HepG2 (cell line): ENCODE measurements around the gene GLIS2. TPM values are rescaled to one million over a fixed set of nuclear protein-coding genes. Genes with fewer than 3 reads are reported as not detected.
A peak's percentile ranks its signal among the peaks of the same experiment; 100 is the strongest.

Source experiments
- CCAR2 ChIP-seq: fragments of 200-400 bp; formaldehyde crosslinking; optimal IDR thresholded peaks from 2 replicates; pipeline ENCODE3; 2018; ENCODE audit warnings: low read depth, mild to moderate bottlenecking, low read length, moderate library complexity
- GZF1 ChIP-seq: sonication (generic); formaldehyde crosslinking; IDR thresholded peaks from 2 replicates; pipeline ENCODE4 v1.5.1; 2020; ENCODE audit warnings: mild to moderate bottlenecking, missing genetic modification reagents
- HNF4A ChIP-seq: sonication (generic); formaldehyde crosslinking; IDR thresholded peaks from 2 replicates; pipeline ENCODE4 v1.4.0; 2020; ENCODE audit warnings: missing genetic modification reagents
- NR2F2 ChIP-seq: IDR thresholded peaks from 2 replicates; pipeline ENCODE4 v1.6.1; 2012; ENCODE audit warnings: low read depth, inconsistent platforms, borderline replicate concordance
- RAD21 ChIP-seq: fragments of 450-650 bp; formaldehyde crosslinking; IDR thresholded peaks from 2 replicates; pipeline ENCODE4 v1.5.0; 2020; ENCODE audit warnings: mild to moderate bottlenecking
- STAT5B ChIP-seq: sonication (generic); formaldehyde crosslinking; IDR thresholded peaks from 2 replicates; pipeline ENCODE4 v1.4.0; 2020; ENCODE audit warnings: missing genetic modification reagents
- TGIF2 ChIP-seq: IDR thresholded peaks from 2 replicates; pipeline ENCODE4 v1.6.1; 2016; ENCODE audit warnings: control low read depth, missing compliant biosample characterization
- ZBTB38 ChIP-seq: sonication (generic); formaldehyde crosslinking; IDR thresholded peaks from 2 replicates; pipeline ENCODE4 v1.5.1; 2020; ENCODE audit warnings: mild to moderate bottlenecking, missing genetic modification reagents
- ZMYM2 ChIP-seq: sonication (generic); formaldehyde crosslinking; IDR thresholded peaks from 2 replicates; pipeline ENCODE4 v1.8.0; 2022; ENCODE audit warnings: mild to moderate bottlenecking, missing genetic modification reagents
- ZNF124 ChIP-seq: sonication (generic); formaldehyde crosslinking; IDR thresholded peaks from 2 replicates; pipeline ENCODE4 v1.4.0; 2020; ENCODE audit warnings: missing genetic modification reagents
- ZNF816 ChIP-seq: sonication (generic); formaldehyde crosslinking; IDR thresholded peaks from 2 replicates; pipeline ENCODE4 v1.8.0; 2022; ENCODE audit warnings: missing genetic modification reagents, mild to moderate bottlenecking, borderline replicate concordance
- ZNF883 ChIP-seq: sonication (generic); formaldehyde crosslinking; IDR thresholded peaks from 2 replicates; pipeline ENCODE4 v1.5.1; 2020; ENCODE audit warnings: mild to moderate bottlenecking, missing genetic modification reagents; ENCODE audit errors: not compliant biosample characterization
- polyA plus RNA-seq, 8 experiments: library from polyadenylated mRNA; depleted of rRNA in 3 of 8; stranded (reverse) in 7 of 8; unstranded in 1 of 8; fragments of >200 nt; fragmentation: Illumina TruSeq in 4 of 8; extraction: Trizol in 4 of 8; gene quantifications; 2 replicates each; pipeline versions ENCODE4 v1.2.1 to v1.2.3, GENCODE V29; 2011 to 2016; ENCODE audit warnings: low read depth in 4 of 8, missing spikeins in 1 of 8, mixed read lengths in 1 of 8; ENCODE audit not compliant: insufficient read depth in 1 of 8
- total RNA-seq, 5 experiments: library from RNA; depleted of rRNA; stranded (reverse); fragments of >200 nt; fragmentation: Illumina TruSeq; extraction: Trizol; gene quantifications; 2 replicates each; pipeline ENCODE4 v1.2.3, GENCODE V29; 2016; ENCODE audit warnings: low read depth in 1 of 5
- TF ChIP-seq, protein P1 (sequence below): sonication (generic); formaldehyde crosslinking; IDR thresholded peaks from 2 replicates; pipeline ENCODE4 v1.5.1; 2020; ENCODE audit warnings: mild to moderate bottlenecking, missing genetic modification reagents
- TF ChIP-seq, protein P2 (sequence below): sonication (generic); formaldehyde crosslinking; IDR thresholded peaks from 2 replicates; pipeline ENCODE4 v1.5.0; 2020; ENCODE audit warnings: mild to moderate bottlenecking, missing genetic modification reagents
- TF ChIP-seq, protein P3 (sequence below): sonication (generic); formaldehyde crosslinking; IDR thresholded peaks from 2 replicates; pipeline ENCODE4 v1.4.0; 2020; ENCODE audit warnings: missing genetic modification reagents, borderline replicate concordance
- TF ChIP-seq, protein P4 (sequence below): sonication (generic); formaldehyde crosslinking; IDR thresholded peaks from 2 replicates; pipeline ENCODE4 v1.4.0; 2020; ENCODE audit warnings: mild to moderate bottlenecking, missing genetic modification reagents
- TF ChIP-seq, protein P5 (sequence below): sonication (generic); formaldehyde crosslinking; IDR thresholded peaks from 2 replicates; pipeline ENCODE4 v1.4.0; 2020; ENCODE audit warnings: missing genetic modification reagents
- TF ChIP-seq, protein P6 (sequence below): sonication (generic); formaldehyde crosslinking; IDR thresholded peaks from 2 replicates; pipeline ENCODE4 v1.4.0; 2020; ENCODE audit warnings: missing genetic modification reagents

GLIS2 gene
- total and polyA plus RNA-seq, 2 of the 13 experiments (the other 11 are each of a cell fraction or from before 2014, with no cell fraction given) = 0.28 to 0.29 TPM

DNA sequence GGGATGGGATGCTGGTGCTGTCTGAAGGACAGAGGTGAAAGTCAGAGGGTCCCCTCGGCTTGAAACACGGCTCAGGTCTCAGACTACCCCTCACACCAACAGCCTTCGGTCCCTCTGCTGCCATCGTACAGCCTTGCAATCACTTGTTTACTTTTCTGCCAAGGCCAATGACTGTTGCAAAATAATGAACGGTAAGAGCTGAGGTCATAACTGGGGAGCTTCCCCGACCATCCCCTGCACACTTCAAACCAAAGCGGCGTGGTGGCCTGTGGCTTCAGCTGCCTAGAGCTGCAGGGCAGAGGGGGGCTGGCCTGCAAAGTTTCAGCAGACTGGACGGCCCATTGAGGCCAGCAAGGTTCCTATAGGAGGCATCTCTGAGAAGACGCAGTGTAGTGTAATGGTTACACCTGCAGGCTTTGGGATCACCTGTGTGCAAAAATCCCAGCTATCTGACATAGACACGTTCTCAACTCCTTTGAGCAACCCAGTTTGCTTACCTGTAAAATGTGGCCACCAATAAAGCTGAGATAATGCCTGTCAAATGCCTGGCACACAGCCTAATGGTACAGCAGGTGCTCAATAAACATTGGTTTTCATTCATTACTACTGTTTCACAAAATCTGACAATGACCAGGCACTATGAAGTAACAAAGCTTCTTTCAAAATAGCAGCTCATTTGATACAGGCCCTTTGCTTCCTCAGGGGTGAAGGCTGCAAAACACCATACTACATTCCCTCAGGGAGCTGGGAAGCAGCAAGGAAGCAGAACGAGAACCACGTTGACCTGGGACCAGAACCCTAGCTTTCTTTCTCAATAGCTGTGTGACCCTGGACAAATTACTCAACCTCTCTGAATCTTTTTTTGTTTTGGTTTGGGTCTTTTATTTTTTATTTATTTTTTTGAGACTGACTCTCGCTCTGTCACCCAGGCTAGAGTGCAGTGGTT lies 30.2 kb downstream of the GLIS2 start (continued):
- TF ChIP-seq, protein P1, sequence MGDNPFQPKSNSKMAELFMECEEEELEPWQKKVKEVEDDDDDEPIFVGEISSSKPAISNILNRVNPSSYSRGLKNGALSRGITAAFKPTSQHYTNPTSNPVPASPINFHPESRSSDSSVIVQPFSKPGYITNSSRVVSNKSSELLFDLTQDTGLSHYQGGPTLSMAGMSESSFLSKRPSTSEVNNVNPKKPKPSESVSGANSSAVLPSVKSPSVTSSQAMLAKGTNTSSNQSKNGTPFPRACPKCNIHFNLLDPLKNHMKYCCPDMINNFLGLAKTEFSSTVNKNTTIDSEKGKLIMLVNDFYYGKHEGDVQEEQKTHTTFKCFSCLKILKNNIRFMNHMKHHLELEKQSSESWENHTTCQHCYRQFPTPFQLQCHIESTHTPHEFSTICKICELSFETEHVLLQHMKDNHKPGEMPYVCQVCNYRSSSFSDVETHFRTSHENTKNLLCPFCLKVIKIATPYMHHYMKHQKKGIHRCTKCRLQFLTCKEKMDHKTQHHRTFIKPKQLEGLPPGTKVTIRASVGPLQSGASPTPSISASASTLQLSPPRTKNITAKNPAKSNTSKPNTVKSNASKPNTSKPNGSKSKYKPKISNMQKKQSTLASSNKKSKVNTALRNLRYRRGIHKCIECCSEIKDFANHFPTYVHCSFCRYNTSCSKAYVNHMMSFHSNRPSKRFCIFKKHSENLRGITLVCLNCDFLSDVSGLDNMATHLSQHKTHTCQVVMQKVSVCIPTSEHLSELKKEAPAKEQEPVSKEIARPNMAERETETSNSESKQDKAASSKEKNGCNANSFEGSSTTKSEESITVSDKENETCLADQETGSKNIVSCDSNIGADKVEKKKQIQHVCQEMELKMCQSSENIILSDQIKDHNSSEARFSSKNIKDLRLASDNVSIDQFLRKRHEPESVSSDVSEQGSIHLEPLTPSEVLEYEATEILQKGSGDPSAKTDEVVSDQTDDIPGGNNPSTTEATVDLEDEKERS (CRISPR knock-in tag) = no peak
- TF ChIP-seq NR2F2 = no peak
- TF ChIP-seq CCAR2 = no peak
- TF ChIP-seq, protein P2, sequence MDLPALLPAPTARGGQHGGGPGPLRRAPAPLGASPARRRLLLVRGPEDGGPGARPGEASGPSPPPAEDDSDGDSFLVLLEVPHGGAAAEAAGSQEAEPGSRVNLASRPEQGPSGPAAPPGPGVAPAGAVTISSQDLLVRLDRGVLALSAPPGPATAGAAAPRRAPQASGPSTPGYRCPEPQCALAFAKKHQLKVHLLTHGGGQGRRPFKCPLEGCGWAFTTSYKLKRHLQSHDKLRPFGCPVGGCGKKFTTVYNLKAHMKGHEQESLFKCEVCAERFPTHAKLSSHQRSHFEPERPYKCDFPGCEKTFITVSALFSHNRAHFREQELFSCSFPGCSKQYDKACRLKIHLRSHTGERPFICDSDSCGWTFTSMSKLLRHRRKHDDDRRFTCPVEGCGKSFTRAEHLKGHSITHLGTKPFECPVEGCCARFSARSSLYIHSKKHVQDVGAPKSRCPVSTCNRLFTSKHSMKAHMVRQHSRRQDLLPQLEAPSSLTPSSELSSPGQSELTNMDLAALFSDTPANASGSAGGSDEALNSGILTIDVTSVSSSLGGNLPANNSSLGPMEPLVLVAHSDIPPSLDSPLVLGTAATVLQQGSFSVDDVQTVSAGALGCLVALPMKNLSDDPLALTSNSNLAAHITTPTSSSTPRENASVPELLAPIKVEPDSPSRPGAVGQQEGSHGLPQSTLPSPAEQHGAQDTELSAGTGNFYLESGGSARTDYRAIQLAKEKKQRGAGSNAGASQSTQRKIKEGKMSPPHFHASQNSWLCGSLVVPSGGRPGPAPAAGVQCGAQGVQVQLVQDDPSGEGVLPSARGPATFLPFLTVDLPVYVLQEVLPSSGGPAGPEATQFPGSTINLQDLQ (CRISPR knock-in tag) = no peak
- peak; percentile 48; the same call in 1 of the 2 replicates for TF ChIP-seq ZNF816 (CRISPR knock-in tag)
- TF ChIP-seq, protein P3, sequence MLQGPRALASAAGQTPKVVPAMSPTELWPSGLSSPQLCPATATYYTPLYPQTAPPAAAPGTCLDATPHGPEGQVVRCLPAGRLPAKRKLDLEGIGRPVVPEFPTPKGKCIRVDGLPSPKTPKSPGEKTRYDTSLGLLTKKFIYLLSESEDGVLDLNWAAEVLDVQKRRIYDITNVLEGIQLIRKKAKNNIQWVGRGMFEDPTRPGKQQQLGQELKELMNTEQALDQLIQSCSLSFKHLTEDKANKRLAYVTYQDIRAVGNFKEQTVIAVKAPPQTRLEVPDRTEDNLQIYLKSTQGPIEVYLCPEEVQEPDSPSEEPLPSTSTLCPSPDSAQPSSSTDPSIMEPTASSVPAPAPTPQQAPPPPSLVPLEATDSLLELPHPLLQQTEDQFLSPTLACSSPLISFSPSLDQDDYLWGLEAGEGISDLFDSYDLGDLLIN (CRISPR knock-in tag) = no peak
- TF ChIP-seq, protein P4, sequence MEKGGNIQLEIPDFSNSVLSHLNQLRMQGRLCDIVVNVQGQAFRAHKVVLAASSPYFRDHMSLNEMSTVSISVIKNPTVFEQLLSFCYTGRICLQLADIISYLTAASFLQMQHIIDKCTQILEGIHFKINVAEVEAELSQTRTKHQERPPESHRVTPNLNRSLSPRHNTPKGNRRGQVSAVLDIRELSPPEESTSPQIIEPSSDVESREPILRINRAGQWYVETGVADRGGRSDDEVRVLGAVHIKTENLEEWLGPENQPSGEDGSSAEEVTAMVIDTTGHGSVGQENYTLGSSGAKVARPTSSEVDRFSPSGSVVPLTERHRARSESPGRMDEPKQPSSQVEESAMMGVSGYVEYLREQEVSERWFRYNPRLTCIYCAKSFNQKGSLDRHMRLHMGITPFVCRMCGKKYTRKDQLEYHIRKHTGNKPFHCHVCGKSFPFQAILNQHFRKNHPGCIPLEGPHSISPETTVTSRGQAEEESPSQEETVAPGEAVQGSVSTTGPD (CRISPR knock-in tag) = peak; percentile 80
- peak; percentile 72 for TF ChIP-seq ZNF124 (CRISPR knock-in tag)
- TF ChIP-seq, protein P5, sequence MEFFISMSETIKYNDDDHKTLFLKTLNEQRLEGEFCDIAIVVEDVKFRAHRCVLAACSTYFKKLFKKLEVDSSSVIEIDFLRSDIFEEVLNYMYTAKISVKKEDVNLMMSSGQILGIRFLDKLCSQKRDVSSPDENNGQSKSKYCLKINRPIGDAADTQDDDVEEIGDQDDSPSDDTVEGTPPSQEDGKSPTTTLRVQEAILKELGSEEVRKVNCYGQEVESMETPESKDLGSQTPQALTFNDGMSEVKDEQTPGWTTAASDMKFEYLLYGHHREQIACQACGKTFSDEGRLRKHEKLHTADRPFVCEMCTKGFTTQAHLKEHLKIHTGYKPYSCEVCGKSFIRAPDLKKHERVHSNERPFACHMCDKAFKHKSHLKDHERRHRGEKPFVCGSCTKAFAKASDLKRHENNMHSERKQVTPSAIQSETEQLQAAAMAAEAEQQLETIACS = no peak
- TF ChIP-seq STAT5B = no peak
- no peak for TF ChIP-seq GZF1 (CRISPR knock-in tag)
- no peak for TF ChIP-seq ZBTB38 (CRISPR knock-in tag)
- TF ChIP-seq RAD21 = no peak
- TF ChIP-seq ZMYM2 (CRISPR knock-in tag) = no peak
- TF ChIP-seq TGIF2 = no peak; the same call in 1 of the 2 replicates
- TF ChIP-seq HNF4A (CRISPR knock-in tag) = peak; percentile 78
- TF ChIP-seq, protein P6, sequence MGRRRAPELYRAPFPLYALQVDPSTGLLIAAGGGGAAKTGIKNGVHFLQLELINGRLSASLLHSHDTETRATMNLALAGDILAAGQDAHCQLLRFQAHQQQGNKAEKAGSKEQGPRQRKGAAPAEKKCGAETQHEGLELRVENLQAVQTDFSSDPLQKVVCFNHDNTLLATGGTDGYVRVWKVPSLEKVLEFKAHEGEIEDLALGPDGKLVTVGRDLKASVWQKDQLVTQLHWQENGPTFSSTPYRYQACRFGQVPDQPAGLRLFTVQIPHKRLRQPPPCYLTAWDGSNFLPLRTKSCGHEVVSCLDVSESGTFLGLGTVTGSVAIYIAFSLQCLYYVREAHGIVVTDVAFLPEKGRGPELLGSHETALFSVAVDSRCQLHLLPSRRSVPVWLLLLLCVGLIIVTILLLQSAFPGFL (CRISPR knock-in tag) = peak; percentile 71; the same call in 1 of the 2 replicates
- TF ChIP-seq ZNF883 = no peak
